Breast epithelium (tissue), 3 donors: ENCODE results near the gene DMD.

Source experiments
- CTCF ChIP-seq, 3 donors: fragments of 450-650 bp; IDR thresholded peaks; one replicate each; pipeline ENCODE4 v1.5.1; 2016 to 2017; ENCODE audit warnings: antibody characterized with exemption in 3 of 3, mild to moderate bottlenecking in 3 of 3, moderate library complexity in 3 of 3
- POLR2A ChIP-seq: fragments of 450-650 bp; IDR thresholded peaks from one replicate; pipeline ENCODE4 v1.6.1; 2016; ENCODE audit warnings: antibody characterized with exemption, mild to moderate bottlenecking, moderate library complexity
- POLR2AphosphoS5 ChIP-seq, 3 donors: sonication (generic); formaldehyde crosslinking; IDR thresholded peaks; one replicate each; pipeline ENCODE4 v1.6.1; 2017; ENCODE audit warnings: antibody characterized with exemption in 3 of 3

- no peak for TF ChIP-seq POLR2A
- no peak for TF ChIP-seq CTCF (IDR thresholded peaks at IDR 0.05)
- no peak for TF ChIP-seq POLR2AphosphoS5 (IDR thresholded peaks at IDR 0.05)
Measured at GRCh38 chrX:31337332-31337731, 1874.0 kb downstream of the DMD start.
